Cortex of kidney (tissue), 1 donor: ENCODE measurements around the gene AP3D1.
A peak's percentile ranks its signal among the peaks of the same experiment; 100 is the strongest.

ENCODE experiments used
- DNase-seq: peaks from one replicate; lab custom pipeline; 2025; lab: John Stamatoyannopoulos, UW

The AP3D1 gene

GRCh38 chr19:2061495-2062388 lies 89.6 kb downstream of the AP3D1 start:
- DNase-seq, result no peak

- DNase-seq, result no peak
These were observed 90.4 kb downstream of the AP3D1 start for GRCh38 chr19:2060884-2061494.

GRCh38 chr19:2059422-2060201 lies 91.8 kb downstream of the AP3D1 start:
- no peak for DNase-seq

GRCh38 chr19:2058570-2059421 lies 92.6 kb downstream of the AP3D1 start:
- no peak for DNase-seq

GRCh38 chr19:2057484-2058469 lies 93.6 kb downstream of the AP3D1 start:
- no peak for DNase-seq

GRCh38 chr19:2056837-2057192 lies 94.6 kb downstream of the AP3D1 start:
- no peak for DNase-seq

GRCh38 chr19:2055931-2056836 lies 95.2 kb downstream of the AP3D1 start:
- no peak for DNase-seq

- no peak for DNase-seq
These were observed 96.6 kb downstream of the AP3D1 start for GRCh38 chr19:2054763-2055162.

GRCh38 chr19:2053601-2054389 lies 97.6 kb downstream of the AP3D1 start:
- DNase-seq, result no peak

- no peak for DNase-seq
These were observed 99.3 kb downstream of the AP3D1 start for GRCh38 chr19:2051773-2052704.

GRCh38 chr19:2050991-2051772 lies 100.2 kb downstream of the AP3D1 start, which contains the start of gene MKNK2:
Gene MKNK2 (minus strand): TSS chr19:2051244. CDS start chr19:2050851, 393 bp downstream.
- peak; percentile 92 for DNase-seq
